Keratinocyte (primary cell): Measurements from ENCODE around the gene METTL2A.
"Not testable (repeated sequence)": the region's sequence is repeated elsewhere in the genome, so short reads cannot be mapped to it uniquely, and the experiment has no call there.

Experiments
- EZH2 ChIP-seq: IDR thresholded peaks from one replicate; pipeline ENCODE4 v1.6.1; 2012; ENCODE audit warnings: inconsistent platforms, mild to moderate bottlenecking, low read length, moderate library complexity
- TF ChIP-seq, protein P1 (sequence below), 3 experiments: IDR thresholded peaks in 1 of 3; conservative IDR thresholded peaks in 1 of 3; optimal IDR thresholded peaks in 1 of 3; 2 replicates in 2 of 3; 3 replicates in 1 of 3; pipeline versions ENCODE3 to v1.5.1; 2011; ENCODE audit warnings: low read length in 3 of 3, mild to moderate bottlenecking in 3 of 3, moderate library complexity in 2 of 3, control low read depth in 1 of 3, inconsistent platforms in 1 of 3; ENCODE audit not compliant: insufficient read depth in 2 of 3; ENCODE audit errors: extremely low read depth in 1 of 3

DNA sequence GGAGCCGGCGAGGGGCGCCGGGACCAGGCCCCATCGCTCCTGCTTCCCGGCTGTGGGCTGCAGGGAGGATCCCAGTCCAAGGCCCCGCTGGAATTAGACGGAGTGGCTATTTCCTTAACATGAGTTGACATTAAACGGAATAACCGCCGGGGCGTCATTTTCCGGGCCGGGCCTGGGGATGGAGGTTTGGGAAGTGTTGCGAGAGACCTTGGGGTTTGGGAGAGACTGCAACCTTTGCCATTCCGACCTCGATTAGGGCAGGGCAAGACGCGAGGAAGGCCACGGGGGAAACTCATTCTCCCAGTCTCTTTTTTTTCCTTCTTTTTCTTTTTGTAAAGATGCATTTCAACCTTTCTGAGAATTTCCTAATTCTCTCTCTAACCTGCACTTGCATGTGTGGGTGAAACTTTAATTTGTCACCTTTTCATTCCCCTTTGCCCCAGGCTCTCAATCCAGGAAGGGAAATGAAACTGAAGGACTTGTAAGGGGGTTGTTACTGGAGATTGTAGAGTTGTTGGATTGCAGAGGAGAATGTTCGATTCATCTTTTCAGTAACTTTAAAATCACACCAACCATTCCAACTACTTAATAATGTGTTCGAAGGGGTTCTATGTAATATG, 56.1 kb downstream of the METTL2A start:
- TF ChIP-seq, protein P1, sequence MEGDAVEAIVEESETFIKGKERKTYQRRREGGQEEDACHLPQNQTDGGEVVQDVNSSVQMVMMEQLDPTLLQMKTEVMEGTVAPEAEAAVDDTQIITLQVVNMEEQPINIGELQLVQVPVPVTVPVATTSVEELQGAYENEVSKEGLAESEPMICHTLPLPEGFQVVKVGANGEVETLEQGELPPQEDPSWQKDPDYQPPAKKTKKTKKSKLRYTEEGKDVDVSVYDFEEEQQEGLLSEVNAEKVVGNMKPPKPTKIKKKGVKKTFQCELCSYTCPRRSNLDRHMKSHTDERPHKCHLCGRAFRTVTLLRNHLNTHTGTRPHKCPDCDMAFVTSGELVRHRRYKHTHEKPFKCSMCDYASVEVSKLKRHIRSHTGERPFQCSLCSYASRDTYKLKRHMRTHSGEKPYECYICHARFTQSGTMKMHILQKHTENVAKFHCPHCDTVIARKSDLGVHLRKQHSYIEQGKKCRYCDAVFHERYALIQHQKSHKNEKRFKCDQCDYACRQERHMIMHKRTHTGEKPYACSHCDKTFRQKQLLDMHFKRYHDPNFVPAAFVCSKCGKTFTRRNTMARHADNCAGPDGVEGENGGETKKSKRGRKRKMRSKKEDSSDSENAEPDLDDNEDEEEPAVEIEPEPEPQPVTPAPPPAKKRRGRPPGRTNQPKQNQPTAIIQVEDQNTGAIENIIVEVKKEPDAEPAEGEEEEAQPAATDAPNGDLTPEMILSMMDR (optimal IDR thresholded peaks at IDR 0.05 in 1 of 3, IDR thresholded peaks at IDR 0.05 in 1 of 3, conservative IDR thresholded peaks at IDR 0.05 in 1 of 3; ENCODE audit: extremely low read depth in 1 of 3, insufficient read depth in 2 of 3, low read length in 3 of 3) = not testable (repeated sequence)
- not testable (repeated sequence) for TF ChIP-seq EZH2
